ENCODE results near the gene MAPKAP1.

Gene MAPKAP1

GRCh38 chr9:125529589-125530515, 177.2 kb downstream of the MAPKAP1 start:
- no peak for DNase-seq

- DNase-seq = no peak
Measured at GRCh38 chr9:125529107-125529506, 177.9 kb downstream of the MAPKAP1 start.

- no peak for DNase-seq
Measured at GRCh38 chr9:125527471-125528002, 179.5 kb downstream of the MAPKAP1 start.

GRCh38 chr9:125525921-125526631, 180.9 kb downstream of the MAPKAP1 start:
- DNase-seq = no peak

- no peak for DNase-seq
Measured at GRCh38 chr9:125524583-125525355, 182.2 kb downstream of the MAPKAP1 start.

- DNase-seq = no peak
Measured at GRCh38 chr9:125523681-125524080, 183.3 kb downstream of the MAPKAP1 start.

GRCh38 chr9:125522328-125522725, 184.7 kb downstream of the MAPKAP1 start:
- DNase-seq = no peak

- DNase-seq = peak in 1 of 2 donors; percentile 45
Measured at GRCh38 chr9:125521462-125522327, 185.3 kb downstream of the MAPKAP1 start.

- no peak for DNase-seq
Measured at GRCh38 chr9:125519734-125520133, 187.3 kb downstream of the MAPKAP1 start.

GRCh38 chr9:125517577-125517976, 189.4 kb downstream of the MAPKAP1 start:
- no peak for DNase-seq

- DNase-seq = no peak
Measured at GRCh38 chr9:125515983-125516940, 190.7 kb downstream of the MAPKAP1 start.

GRCh38 chr9:125515281-125515680, 191.7 kb downstream of the MAPKAP1 start:
- DNase-seq = no peak

GRCh38 chr9:125514468-125514867, 192.5 kb downstream of the MAPKAP1 start:
- no peak for DNase-seq

GRCh38 chr9:125513668-125514413, 193.2 kb downstream of the MAPKAP1 start:
- peak in 1 of 2 donors; percentile 7 for DNase-seq

GRCh38 chr9:125513303-125513667, 193.7 kb downstream of the MAPKAP1 start:
- no peak for DNase-seq

GRCh38 chr9:125511789-125512660, 195.0 kb downstream of the MAPKAP1 start:
- no peak for DNase-seq

- no peak for DNase-seq
Measured at GRCh38 chr9:125510980-125511379, 196.0 kb downstream of the MAPKAP1 start.

GRCh38 chr9:125509476-125509875, 197.5 kb downstream of the MAPKAP1 start:
- DNase-seq = no peak

- DNase-seq = no peak
Measured at GRCh38 chr9:125508249-125508648, 198.8 kb downstream of the MAPKAP1 start.
